ENCODE results near the gene SNAP47.

DNA sequence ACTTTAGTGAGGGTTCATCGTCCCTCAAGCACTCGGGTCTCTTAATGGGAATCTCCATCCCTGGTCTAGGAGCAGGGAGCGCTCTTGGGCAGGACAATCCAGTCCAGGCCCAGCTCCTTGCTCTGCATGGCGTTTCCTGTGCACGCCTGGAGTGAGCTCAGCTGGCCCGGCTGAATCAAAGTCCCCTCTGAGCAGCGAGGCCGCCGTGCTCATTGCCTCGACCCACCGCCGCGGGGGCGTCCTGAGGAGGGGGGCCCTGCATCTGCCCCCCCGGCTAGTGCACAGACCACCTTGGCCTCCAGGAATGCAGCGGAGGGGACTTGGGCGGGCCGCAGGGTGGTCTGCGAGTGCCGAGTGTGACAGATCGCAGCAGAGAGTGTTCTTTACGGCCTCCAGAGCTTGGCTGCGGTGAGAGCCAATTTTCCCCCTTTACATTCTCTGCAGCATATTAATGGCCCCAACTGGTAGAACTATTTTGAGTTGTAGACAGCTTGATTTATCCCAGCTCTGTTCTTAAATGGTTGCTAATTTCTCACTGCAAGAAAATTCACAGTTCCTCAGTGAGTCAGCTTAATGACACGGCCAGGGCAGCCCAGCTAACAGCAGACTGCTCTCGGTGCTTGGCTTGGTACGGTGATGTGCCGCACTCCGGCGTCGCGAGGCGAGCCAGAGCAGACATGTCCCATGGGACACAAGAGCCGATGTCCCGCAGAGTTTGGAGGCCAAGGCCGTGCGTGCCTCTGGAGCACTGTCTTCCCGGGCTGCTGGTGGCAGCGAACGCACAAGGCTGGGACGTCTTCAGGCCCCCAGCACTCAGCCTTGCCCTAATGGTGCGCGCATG, 39.8 kb downstream of the SNAP47 start:
- TF ChIP-seq CTCF (IDR thresholded peaks at IDR 0.05; ENCODE audit: poor library complexity, severe bottlenecking): no peak
- TF ChIP-seq RAD21 (conservative IDR thresholded peaks at IDR 0.05): no peak
- no peak for TF ChIP-seq POLR2AphosphoS5 (IDR thresholded peaks at IDR 0.05)
- TF ChIP-seq, protein P1, sequence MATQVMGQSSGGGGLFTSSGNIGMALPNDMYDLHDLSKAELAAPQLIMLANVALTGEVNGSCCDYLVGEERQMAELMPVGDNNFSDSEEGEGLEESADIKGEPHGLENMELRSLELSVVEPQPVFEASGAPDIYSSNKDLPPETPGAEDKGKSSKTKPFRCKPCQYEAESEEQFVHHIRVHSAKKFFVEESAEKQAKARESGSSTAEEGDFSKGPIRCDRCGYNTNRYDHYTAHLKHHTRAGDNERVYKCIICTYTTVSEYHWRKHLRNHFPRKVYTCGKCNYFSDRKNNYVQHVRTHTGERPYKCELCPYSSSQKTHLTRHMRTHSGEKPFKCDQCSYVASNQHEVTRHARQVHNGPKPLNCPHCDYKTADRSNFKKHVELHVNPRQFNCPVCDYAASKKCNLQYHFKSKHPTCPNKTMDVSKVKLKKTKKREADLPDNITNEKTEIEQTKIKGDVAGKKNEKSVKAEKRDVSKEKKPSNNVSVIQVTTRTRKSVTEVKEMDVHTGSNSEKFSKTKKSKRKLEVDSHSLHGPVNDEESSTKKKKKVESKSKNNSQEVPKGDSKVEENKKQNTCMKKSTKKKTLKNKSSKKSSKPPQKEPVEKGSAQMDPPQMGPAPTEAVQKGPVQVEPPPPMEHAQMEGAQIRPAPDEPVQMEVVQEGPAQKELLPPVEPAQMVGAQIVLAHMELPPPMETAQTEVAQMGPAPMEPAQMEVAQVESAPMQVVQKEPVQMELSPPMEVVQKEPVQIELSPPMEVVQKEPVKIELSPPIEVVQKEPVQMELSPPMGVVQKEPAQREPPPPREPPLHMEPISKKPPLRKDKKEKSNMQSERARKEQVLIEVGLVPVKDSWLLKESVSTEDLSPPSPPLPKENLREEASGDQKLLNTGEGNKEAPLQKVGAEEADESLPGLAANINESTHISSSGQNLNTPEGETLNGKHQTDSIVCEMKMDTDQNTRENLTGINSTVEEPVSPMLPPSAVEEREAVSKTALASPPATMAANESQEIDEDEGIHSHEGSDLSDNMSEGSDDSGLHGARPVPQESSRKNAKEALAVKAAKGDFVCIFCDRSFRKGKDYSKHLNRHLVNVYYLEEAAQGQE (IDR thresholded peaks at IDR 0.05; ENCODE audit: borderline replicate concordance): no peak
- no peak for TF ChIP-seq EZH2 (IDR thresholded peaks at IDR 0.05; ENCODE audit: borderline replicate concordance, insufficient read depth, low read length, poor library complexity, severe bottlenecking)
- no peak for TF ChIP-seq MXI1 (conservative IDR thresholded peaks at IDR 0.05; ENCODE audit: poor library complexity, severe bottlenecking)
